Left lung (tissue), 10 donors: ENCODE measurements around the gene CHRNB4. TPM values are rescaled to one million over a fixed set of nuclear protein-coding genes. Genes with fewer than 3 reads are reported as not detected.
A peak's percentile ranks its signal among the peaks of the same experiment; 100 is the strongest.

Experiments used
- ATAC-seq: fragments of 200-7000 bp; cut with Tn5 transposase; one replicate; pipeline ENCODE4 v1.9.1; 2020; ENCODE audit warnings: moderate library complexity
- DNase-seq, 4 donors: peaks; one replicate each; pipeline ENCODE4 v3.0.0-alpha.2; 2013 to 2020
- H3K27ac ChIP-seq, 2 donors: fragments of 200-600 bp; sonication (generic) in 1 of 2; one replicate each; pipeline versions ENCODE4 v1.5.0 to v1.8.0; 2020 to 2021
- H3K27me3 ChIP-seq, 2 donors: fragments of 200-600 bp; sonication (generic) in 1 of 2; one replicate each; pipeline versions ENCODE4 v1.5.0 to v1.8.0; 2020 to 2021
- H3K36me3 ChIP-seq, 2 donors: fragments of 200-600 bp; sonication (generic) in 1 of 2; one replicate each; pipeline versions ENCODE4 v1.5.0 to v1.8.0; 2020 to 2021
- H3K4me1 ChIP-seq, 2 donors: fragments of 200-600 bp; one replicate each; pipeline ENCODE4 v1.8.0; 2021
- H3K4me3 ChIP-seq, 2 donors: fragments of 200-600 bp; sonication (generic) in 1 of 2; one replicate each; pipeline versions ENCODE4 v1.5.0 to v1.8.0; 2020 to 2021; ENCODE audit warnings: mild to moderate bottlenecking in 1 of 2
- H3K9me3 ChIP-seq, 2 donors: fragments of 200-600 bp; sonication (generic) in 1 of 2; one replicate each; pipeline versions ENCODE4 v1.5.0 to v1.8.0; 2020 to 2021
- CTCF ChIP-seq, 2 donors: fragments of 200-600 bp; sonication (generic) in 1 of 2; IDR thresholded peaks; one replicate each; pipeline versions ENCODE4 v1.5.0 to v1.8.0; 2021; ENCODE audit warnings: antibody characterized with exemption in 2 of 2
- intact Hi-C, 2 donors: fragments of 100-400 bp; cut with DNase I; formaldehyde crosslinking; loops; one replicate each; pipeline versions ENCODE4 v1.11.2 to v1.14.2; 2022
- polyA plus RNA-seq, 6 donors: library from polyadenylated mRNA; unstranded; fragments of 120-200 nt; gene quantifications; one replicate each; pipeline ENCODE4 v1.2.1, GENCODE V29; 2013; ENCODE audit not compliant: insufficient read length in 6 of 6
- total RNA-seq, 2 donors: library from RNA; stranded (reverse); fragmentation: NEBNext Ultra II Directional; extraction: Animal tissue kit (Norgen Biotek cat#: 25700); gene quantifications; one replicate each; pipeline ENCODE4 v1.2.1, GENCODE V29; 2021
- donor health status: DM: no; HTN: yes; CAD: no.
- donor health status: DM: no; HTN: no; CAD: no.

Gene CHRNB4
- total and polyA plus RNA-seq, 8 donors, result 0.24 to 0.40 (median 0.30) TPM; not detected in 2

GRCh38 chr15:78620527-78621421 lies 20.2 kb downstream of the CHRNB4 start, which contains the start of gene CHRNA3:
CHRNA3 (minus strand) TSS chr15:78620996; CDS start chr15:78620794, 202 bp downstream.
- H3K27ac ChIP-seq, result no peak within 1 kb of the TSS
- ATAC-seq, result no peak
- peaks cover 45 to 65% of the 10 kb centered on the region in 2 donors for H3K27me3 ChIP-seq
- peaks cover 0 to 15% of the 10 kb centered on the region in 2 donors for H3K4me1 ChIP-seq
- peak in 1 of 4 donors; percentile 7 for DNase-seq
- no peaks in the 10 kb centered on the region for H3K9me3 ChIP-seq
- no peak for TF ChIP-seq CTCF (IDR thresholded peaks at IDR 0.05)
- intact Hi-C loops, result no loop called here
- H3K36me3 ChIP-seq, result no peaks in the 10 kb centered on the region
- no peak within 1 kb of the TSS for H3K4me3 ChIP-seq

- H3K36me3 ChIP-seq, result no peaks in the 10 kb centered on the region
- DNase-seq (peak in 1 of 4 donors; percentile 7), ATAC-seq (no peak)
- H3K27ac ChIP-seq, result no peak overlapping the region
- TF ChIP-seq CTCF (IDR thresholded peaks at IDR 0.05), result no peak
- H3K4me3 ChIP-seq, result no peak overlapping the region
- intact Hi-C loops, result no loop called here
- no peaks in the 10 kb centered on the region for H3K9me3 ChIP-seq
- peaks cover 45 to 65% of the 10 kb centered on the region in 2 donors for H3K27me3 ChIP-seq
- peaks cover 0 to 15% of the 10 kb centered on the region in 2 donors for H3K4me1 ChIP-seq
These were observed 20.9 kb downstream of the CHRNB4 start for GRCh38 chr15:78620021-78620526.

- no peak for TF ChIP-seq CTCF (IDR thresholded peaks at IDR 0.05)
- Histone ChIP-seq H3K9me3 (no peaks in the 10 kb centered on the region), H3K4me1 (peaks cover 0 to 15% of the 10 kb centered on the region in 2 donors), H3K4me3 (no peak overlapping the region), H3K27ac (no peak overlapping the region), H3K27me3 (peaks cover 45 to 60% of the 10 kb centered on the region in 2 donors), H3K36me3 (no peaks in the 10 kb centered on the region)
- no peak for DNase-seq
- ATAC-seq, result no peak
- intact Hi-C loops, result no loop called here
These were observed 21.7 kb downstream of the CHRNB4 start for GRCh38 chr15:78619022-78619950.

DNA sequence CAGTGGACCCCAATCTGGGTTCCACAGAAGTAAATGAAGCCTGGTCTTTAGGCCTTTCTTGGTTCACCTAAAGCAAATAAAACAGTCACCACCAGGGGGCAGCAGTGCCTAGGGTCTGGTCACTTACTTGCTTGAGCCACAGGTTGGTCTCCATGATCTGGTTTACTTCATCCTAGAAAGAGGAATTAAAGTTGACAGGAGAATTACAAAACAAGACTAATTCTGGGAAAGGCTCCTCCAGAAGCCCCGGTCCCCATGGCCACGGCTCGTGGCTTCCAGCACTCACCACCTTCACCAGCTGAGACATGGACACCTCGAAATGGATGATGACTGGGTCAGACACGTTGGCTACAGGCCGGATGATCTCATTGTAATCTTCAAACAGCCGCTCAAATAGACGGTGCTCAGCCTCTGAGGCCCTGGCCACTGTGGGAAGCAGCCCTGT lies 22.5 kb downstream of the CHRNB4 start:
- DNase-seq (peak in 3 of 4 donors; percentile 69 to 87 (median 75)), ATAC-seq (peak; percentile 93)
- Histone ChIP-seq H3K9me3 (no peaks in the 10 kb centered on the region), H3K4me3 (no peak overlapping the region), H3K4me1 (peaks cover 0 to 15% of the 10 kb centered on the region in 2 donors), H3K27ac (no peak overlapping the region), H3K27me3 (peaks cover 45 to 52% of the 10 kb centered on the region in 2 donors), H3K36me3 (no peaks in the 10 kb centered on the region)
- intact Hi-C loops, result no loop called here
- TF ChIP-seq CTCF (IDR thresholded peaks at IDR 0.05), result peak; percentile 77 to 85
